ENCODE data around the gene HMCN1.

DNA sequence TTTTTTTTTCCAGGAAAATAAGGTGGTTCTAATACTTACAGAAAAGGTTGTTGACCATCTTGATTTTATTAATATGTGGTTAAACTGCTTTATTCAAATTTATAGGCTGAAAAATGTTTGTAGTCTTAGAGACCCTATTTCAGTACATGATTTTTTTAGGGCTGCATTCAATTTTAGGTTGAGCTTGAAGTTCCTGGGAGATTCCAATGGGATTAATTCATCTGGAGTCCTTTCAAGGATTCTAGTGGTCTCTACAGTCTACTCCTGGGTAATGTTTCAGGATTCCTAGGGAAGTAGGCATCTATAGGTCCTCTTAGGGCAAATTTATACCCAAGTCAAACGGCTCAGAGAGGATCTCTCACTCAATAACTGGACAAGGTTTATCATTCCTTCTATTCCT lies 126.7 kb downstream of the HMCN1 start:
- TF ChIP-seq GATA1 (IDR thresholded peaks at IDR 0.05; ENCODE audit: low read depth, low read length) (no peak), POLR2A (IDR thresholded peaks at IDR 0.05; ENCODE audit: low read length) (no peak)
